HepG2 (cell line): ENCODE data around the gene SPINK5.

Source experiments
- ATF7-NPFF ChIP-seq: sonication (generic); formaldehyde crosslinking; IDR thresholded peaks from 2 replicates; pipeline ENCODE4 v1.8.1; 2023; ENCODE audit warnings: mild to moderate bottlenecking, low read depth, missing genetic modification reagents, moderate library complexity
- CTCF ChIP-seq: sonication (generic); formaldehyde crosslinking; IDR thresholded peaks from 2 replicates; pipeline ENCODE4 v1.5.0; 2020; ENCODE audit warnings: mild to moderate bottlenecking, missing genetic modification reagents, moderate library complexity
- PHF21A ChIP-seq: sonication (generic); formaldehyde crosslinking; IDR thresholded peaks from 2 replicates; pipeline ENCODE4 v1.5.0; 2020; ENCODE audit warnings: mild to moderate bottlenecking, missing genetic modification reagents
- PRDM15 ChIP-seq: sonication (generic); formaldehyde crosslinking; IDR thresholded peaks from 2 replicates; pipeline ENCODE4 v1.4.0; 2020; ENCODE audit warnings: missing genetic modification reagents
- STAG1 ChIP-seq: sonication (generic); formaldehyde crosslinking; IDR thresholded peaks from 2 replicates; pipeline ENCODE4 v1.4.0; 2020; ENCODE audit warnings: missing genetic modification reagents
- ZNF431 ChIP-seq: sonication (generic); formaldehyde crosslinking; IDR thresholded peaks from 2 replicates; pipeline ENCODE4 v1.9.0; 2022; ENCODE audit warnings: missing genetic modification reagents, low read depth, mild to moderate bottlenecking, borderline replicate concordance
- ZNF780A ChIP-seq: sonication (generic); formaldehyde crosslinking; IDR thresholded peaks from 2 replicates; pipeline ENCODE4 v1.8.0; 2022; ENCODE audit warnings: mild to moderate bottlenecking, missing genetic modification reagents, moderate library complexity

GRCh38 chr5:148042881-148043280, 20.9 kb upstream of the SPINK5 start:
- TF ChIP-seq STAG1 (CRISPR knock-in tag) (no peak), PHF21A (no peak), ZNF780A (CRISPR knock-in tag) (no peak), CTCF (no peak), ZNF431 (CRISPR knock-in tag) (no peak), PRDM15 (CRISPR knock-in tag) (no peak), ATF7-NPFF (no peak)
